Bone marrow (tissue), 2 donors: Measurements from ENCODE around the gene GOLGA6L10.
"Not testable (repeated sequence)": the region's sequence is repeated elsewhere in the genome, so short reads cannot be mapped to it uniquely, and the experiment has no call there.

ENCODE experiments used
- DNase-seq, 2 donors: peaks; one replicate each; lab custom pipeline; 2025; lab: John Stamatoyannopoulos, UW

Gene GOLGA6L10

GRCh38 chr15:82300326-82300725, 48.9 kb downstream of the GOLGA6L10 start:
- DNase-seq = not testable (repeated sequence)

GRCh38 chr15:82299511-82299914, 49.8 kb downstream of the GOLGA6L10 start:
- not testable (repeated sequence) for DNase-seq

GRCh38 chr15:82298520-82298919, 50.8 kb downstream of the GOLGA6L10 start:
- DNase-seq = no peak

GRCh38 chr15:82298032-82298431, 51.2 kb downstream of the GOLGA6L10 start:
- DNase-seq = no peak

GRCh38 chr15:82297546-82297945, 51.7 kb downstream of the GOLGA6L10 start:
- DNase-seq = no peak

GRCh38 chr15:82294061-82294690, 55.1 kb downstream of the GOLGA6L10 start:
- DNase-seq = no peak

- no peak for DNase-seq
These were observed 57.0 kb downstream of the GOLGA6L10 start for GRCh38 chr15:82292271-82292670.
